Esophagus squamous epithelium (tissue), 4 donors: Measurements from ENCODE around the gene PIWIL1.

ENCODE experiments used
- POLR2A ChIP-seq, 4 donors: fragments of 450-650 bp; IDR thresholded peaks; one replicate each; pipeline ENCODE4 v1.6.1; 2017; ENCODE audit warnings: antibody characterized with exemption in 4 of 4, mild to moderate bottlenecking in 4 of 4, moderate library complexity in 3 of 4
- TF ChIP-seq, protein P1 (sequence below), 6 experiments: fragments of 450-650 bp in 4 of 6; fragments of 200-600 bp in 2 of 6; sonication (generic) in 2 of 6; IDR thresholded peaks; one replicate each; pipeline ENCODE4 v1.5.1; 2016 to 2019; ENCODE audit warnings: antibody characterized with exemption in 6 of 6, mild to moderate bottlenecking in 4 of 6, moderate library complexity in 4 of 6

- TF ChIP-seq, protein P1, sequence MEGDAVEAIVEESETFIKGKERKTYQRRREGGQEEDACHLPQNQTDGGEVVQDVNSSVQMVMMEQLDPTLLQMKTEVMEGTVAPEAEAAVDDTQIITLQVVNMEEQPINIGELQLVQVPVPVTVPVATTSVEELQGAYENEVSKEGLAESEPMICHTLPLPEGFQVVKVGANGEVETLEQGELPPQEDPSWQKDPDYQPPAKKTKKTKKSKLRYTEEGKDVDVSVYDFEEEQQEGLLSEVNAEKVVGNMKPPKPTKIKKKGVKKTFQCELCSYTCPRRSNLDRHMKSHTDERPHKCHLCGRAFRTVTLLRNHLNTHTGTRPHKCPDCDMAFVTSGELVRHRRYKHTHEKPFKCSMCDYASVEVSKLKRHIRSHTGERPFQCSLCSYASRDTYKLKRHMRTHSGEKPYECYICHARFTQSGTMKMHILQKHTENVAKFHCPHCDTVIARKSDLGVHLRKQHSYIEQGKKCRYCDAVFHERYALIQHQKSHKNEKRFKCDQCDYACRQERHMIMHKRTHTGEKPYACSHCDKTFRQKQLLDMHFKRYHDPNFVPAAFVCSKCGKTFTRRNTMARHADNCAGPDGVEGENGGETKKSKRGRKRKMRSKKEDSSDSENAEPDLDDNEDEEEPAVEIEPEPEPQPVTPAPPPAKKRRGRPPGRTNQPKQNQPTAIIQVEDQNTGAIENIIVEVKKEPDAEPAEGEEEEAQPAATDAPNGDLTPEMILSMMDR (IDR thresholded peaks at IDR 0.05), result no peak
- TF ChIP-seq POLR2A (IDR thresholded peaks at IDR 0.05), result no peak
Observed at GRCh38 chr12:130375296-130376287, 37.9 kb downstream of the PIWIL1 start.
